ENCODE measurements around the gene CRYZ.
"Not testable (repeated sequence)": the region's sequence is repeated elsewhere in the genome, so short reads cannot be mapped to it uniquely, and the experiment has no call there.

Gene CRYZ

DNA sequence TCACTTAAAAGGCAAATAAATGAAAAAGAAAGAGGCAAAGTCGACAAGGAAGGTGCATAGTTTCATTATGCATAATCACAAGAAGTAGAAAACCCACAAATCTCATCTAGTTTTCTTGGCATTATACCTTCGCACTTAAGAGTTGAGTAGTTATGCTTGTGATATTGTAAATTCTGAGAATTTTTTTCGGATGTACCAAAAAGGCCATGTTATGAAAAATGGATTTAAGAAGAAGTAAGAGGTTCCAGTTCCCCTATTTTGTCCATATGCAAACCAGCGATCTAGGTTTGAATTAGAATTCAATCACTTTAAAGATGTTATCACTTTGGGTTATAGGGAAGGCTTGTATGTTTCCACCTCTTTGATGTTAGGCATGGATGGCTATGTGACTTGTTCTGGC lies 51.4 kb downstream of the CRYZ start:
- no peaks in the 10 kb centered on the region for H3K9me3 ChIP-seq (ENCODE audit: control insufficient read depth, low read length)
- 80 to 100% methylated on average over 1 of the region's 4 CpGs for WGBS, 2 experiments (ENCODE audit: insufficient coverage in 2 of 2)
- H3K27ac ChIP-seq (ENCODE audit: low read depth, low read length, severe bottlenecking), result no peak overlapping the region

DNA sequence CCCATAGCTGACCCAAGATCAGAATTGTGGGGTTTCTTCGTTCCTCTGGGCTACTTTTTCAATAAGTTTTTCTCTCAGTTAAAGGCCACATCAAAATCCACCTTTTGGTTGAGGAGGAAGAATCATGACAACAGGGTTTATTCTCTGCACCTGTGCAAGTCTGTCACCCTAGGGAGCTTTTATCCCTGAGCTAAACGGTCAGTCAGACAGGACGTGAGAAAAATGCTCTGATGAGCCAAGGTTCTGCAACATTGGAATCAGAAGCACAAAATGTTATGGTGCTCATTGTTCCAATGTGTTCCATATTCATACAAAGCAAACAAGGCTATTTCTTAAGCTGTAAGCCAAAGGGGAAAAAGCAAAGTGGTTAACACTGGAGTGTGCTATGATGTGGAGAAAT lies 51.8 kb downstream of the CRYZ start:
- WGBS, 2 experiments (ENCODE audit: insufficient coverage in 2 of 2), result 84 to 90% methylated on average over 2 to 3 of the region's 3 CpGs
- Histone ChIP-seq H3K36me3 (ENCODE audit: control insufficient read depth, insufficient read depth, low read length) (no peaks in the 10 kb centered on the region), H3K27ac (ENCODE audit: low read depth, low read length, severe bottlenecking) (no peak overlapping the region), H3K9me3 (ENCODE audit: control insufficient read depth, low read length) (no peaks in the 10 kb centered on the region), H3K4me3 (ENCODE audit: extremely low read depth, insufficient read depth, low read length, poor library complexity, severe bottlenecking) (no peak overlapping the region), H3K4me1 (ENCODE audit: control insufficient read depth, insufficient read depth, low read length, poor library complexity, severe bottlenecking) (no peaks in the 10 kb centered on the region)

More for the DNA sequence above, 51.4 kb downstream of the CRYZ start:
- Histone ChIP-seq H3K4me1 (ENCODE audit: control insufficient read depth, insufficient read depth, low read length, poor library complexity, severe bottlenecking) (no peaks in the 10 kb centered on the region), H3K36me3 (ENCODE audit: control insufficient read depth, insufficient read depth, low read length) (no peaks in the 10 kb centered on the region), H3K4me3 (ENCODE audit: extremely low read depth, insufficient read depth, low read length, poor library complexity, severe bottlenecking) (no peak overlapping the region)

DNA sequence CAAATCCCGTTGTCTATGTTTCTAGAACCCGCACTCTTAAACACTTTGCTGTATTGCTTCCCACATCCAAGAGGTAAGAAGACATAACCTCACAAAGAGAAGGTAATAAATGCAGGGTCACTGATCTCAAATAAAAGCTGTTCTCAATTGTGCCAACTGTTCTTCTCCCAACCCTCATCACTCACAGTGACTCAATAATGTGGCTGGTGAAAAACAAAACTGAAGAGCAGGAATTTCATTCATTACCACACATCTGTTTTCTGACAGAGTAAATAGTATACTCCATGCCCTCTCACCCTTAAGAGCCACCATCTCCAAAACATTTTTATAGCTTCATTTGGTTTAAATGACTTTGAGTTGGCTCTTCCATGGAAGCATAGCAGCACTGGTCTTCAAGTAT lies 53.0 kb downstream of the CRYZ start:
- Histone ChIP-seq H3K9me3 (ENCODE audit: control insufficient read depth, low read length) (no peaks in the 10 kb centered on the region), H3K4me3 (ENCODE audit: extremely low read depth, insufficient read depth, low read length, poor library complexity, severe bottlenecking) (no peak overlapping the region), H3K4me1 (ENCODE audit: control insufficient read depth, insufficient read depth, low read length, poor library complexity, severe bottlenecking) (no peaks in the 10 kb centered on the region), H3K36me3 (ENCODE audit: control insufficient read depth, insufficient read depth, low read length) (no peaks in the 10 kb centered on the region), H3K27ac (ENCODE audit: low read depth, low read length, severe bottlenecking) (no peak overlapping the region)
- 83% methylated on average over 2 of the region's 2 CpGs; no CpG with 5 or more reads in 1 of the 2 experiments for WGBS, 2 experiments (ENCODE audit: insufficient coverage in 2 of 2)

DNA sequence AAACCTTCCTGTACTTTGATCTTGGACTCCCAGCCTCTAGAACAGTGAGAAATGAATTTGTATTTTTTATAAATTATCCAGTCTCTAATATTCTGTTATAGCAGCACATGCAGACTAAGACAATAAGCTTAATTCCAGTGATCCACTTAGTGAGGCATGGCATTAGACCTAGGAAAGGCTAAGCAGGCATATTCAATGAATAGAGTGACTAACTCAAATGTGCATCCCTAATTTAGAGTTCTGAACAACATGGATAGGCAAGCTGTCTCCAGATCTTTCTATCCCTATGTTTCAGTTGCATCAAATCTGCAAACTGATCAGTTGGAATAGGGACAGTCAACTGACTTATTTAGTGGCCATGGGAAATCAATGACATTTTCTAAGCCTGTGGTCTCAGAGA lies 54.9 kb downstream of the CRYZ start:
- no peaks in the 10 kb centered on the region for H3K9me3 ChIP-seq (ENCODE audit: control insufficient read depth, low read length)

DNA sequence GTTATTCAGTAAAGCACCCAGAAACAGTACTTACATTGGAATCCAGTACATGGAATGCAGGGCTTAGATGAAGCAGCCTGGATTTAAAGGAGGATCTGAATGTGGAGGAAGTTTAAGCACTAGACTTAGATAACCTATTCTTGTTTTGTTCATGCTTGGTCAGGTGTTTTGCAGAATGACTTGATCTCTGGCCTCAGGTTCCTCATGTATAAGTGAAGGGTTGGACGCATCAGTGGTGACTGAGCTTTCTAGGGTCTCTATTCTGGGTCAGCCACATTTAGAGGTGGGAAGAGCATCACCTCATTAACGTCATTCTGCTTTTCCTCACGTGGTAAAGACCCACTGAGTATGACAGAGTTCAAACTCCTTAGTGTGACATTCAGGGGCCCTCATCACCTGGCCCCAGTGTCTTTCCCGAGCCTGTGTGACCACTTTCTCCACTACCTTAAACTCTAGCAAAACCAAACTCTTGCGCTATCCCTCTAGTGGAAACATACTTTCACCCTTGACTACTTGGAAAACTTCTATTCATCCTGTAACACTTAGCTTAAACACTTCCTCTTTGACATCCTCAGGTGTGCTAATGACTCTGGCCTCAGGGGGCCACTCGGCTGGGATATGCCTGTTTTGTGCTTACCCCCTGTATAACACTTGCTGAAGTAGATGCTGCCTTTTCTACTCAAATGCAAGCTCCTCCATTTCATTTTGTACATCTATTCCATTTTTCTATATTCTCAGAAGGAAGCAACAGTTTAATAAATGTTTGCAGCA lies 58.4 kb downstream of the CRYZ start:
- Histone ChIP-seq H3K36me3 (ENCODE audit: control insufficient read depth, insufficient read depth, low read length) (no peaks in the 10 kb centered on the region), H3K4me1 (ENCODE audit: control insufficient read depth, insufficient read depth, low read length, poor library complexity, severe bottlenecking) (no peaks in the 10 kb centered on the region), H3K27ac (ENCODE audit: low read depth, low read length, severe bottlenecking) (no peak overlapping the region), H3K9me3 (ENCODE audit: control insufficient read depth, low read length) (no peaks in the 10 kb centered on the region), H3K4me3 (ENCODE audit: extremely low read depth, insufficient read depth, low read length, poor library complexity, severe bottlenecking) (no peak overlapping the region)
- 51 to 52% methylated on average over 6 of the region's 6 CpGs for WGBS, 2 experiments (ENCODE audit: insufficient coverage in 2 of 2)

More for the DNA sequence above, 54.9 kb downstream of the CRYZ start:
- no peak overlapping the region for H3K27ac ChIP-seq (ENCODE audit: low read depth, low read length, severe bottlenecking)
- H3K4me3 ChIP-seq (ENCODE audit: extremely low read depth, insufficient read depth, low read length, poor library complexity, severe bottlenecking), result no peak overlapping the region
- no peaks in the 10 kb centered on the region for H3K36me3 ChIP-seq (ENCODE audit: control insufficient read depth, insufficient read depth, low read length)
- H3K4me1 ChIP-seq (ENCODE audit: control insufficient read depth, insufficient read depth, low read length, poor library complexity, severe bottlenecking), result no peaks in the 10 kb centered on the region

DNA sequence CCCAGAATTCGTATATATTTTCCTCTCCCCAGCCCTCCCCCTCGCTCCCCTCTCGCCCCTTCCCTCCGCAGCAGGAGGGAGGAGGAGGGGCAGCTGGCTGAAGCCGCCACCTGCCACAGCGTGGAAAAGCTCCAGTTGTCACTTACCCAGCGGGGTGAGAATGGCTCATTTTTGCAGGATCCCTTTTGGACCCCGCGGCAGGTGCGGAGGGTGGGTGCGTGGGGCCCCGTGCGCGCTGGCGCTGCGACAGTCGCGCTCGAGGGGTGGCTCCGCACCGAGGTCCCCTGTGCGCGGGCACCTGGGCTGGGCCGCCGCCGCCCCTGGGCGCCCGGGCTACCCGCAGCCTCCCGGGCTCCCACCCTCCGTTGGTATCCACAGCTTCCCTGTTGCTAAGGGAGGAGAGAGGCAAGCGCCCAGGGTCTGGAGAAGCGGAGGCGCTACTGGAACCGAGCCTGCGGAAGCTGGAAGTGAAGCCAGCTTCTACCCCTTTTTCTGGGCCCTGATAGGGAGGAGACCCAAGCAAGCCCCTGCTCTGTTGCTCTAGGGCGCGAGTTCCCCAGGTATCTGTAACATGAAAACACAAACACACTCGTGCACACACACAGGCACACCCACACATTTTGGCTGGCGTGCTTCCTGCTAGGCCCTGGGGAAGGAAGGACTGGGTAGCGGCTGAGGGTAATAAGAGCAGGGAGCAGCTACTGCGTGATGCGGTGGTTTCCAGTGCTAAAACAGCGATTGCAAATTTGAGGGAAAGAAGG lies 59.3 kb downstream of the CRYZ start, which contains the start of gene ERICH3:
TSS of gene ERICH3 (minus strand) at position 442 of the 761 bp plus-strand sequence. CDS start at position 169, 273 bp downstream.
- Histone ChIP-seq H3K27ac (ENCODE audit: low read depth, low read length, severe bottlenecking) (no peak within 1 kb of the TSS), H3K9me3 (ENCODE audit: control insufficient read depth, low read length) (no peaks in the 10 kb centered on the region), H3K4me1 (ENCODE audit: control insufficient read depth, insufficient read depth, low read length, poor library complexity, severe bottlenecking) (no peaks in the 10 kb centered on the region), H3K4me3 (ENCODE audit: extremely low read depth, insufficient read depth, low read length, poor library complexity, severe bottlenecking) (peak within 1 kb of the TSS; percentile 25), H3K36me3 (ENCODE audit: control insufficient read depth, insufficient read depth, low read length) (no peaks in the 10 kb centered on the region)
- WGBS, 2 experiments (ENCODE audit: insufficient coverage in 2 of 2), result 30 to 48% methylated on average over 16 to 23 of the region's 44 CpGs

DNA sequence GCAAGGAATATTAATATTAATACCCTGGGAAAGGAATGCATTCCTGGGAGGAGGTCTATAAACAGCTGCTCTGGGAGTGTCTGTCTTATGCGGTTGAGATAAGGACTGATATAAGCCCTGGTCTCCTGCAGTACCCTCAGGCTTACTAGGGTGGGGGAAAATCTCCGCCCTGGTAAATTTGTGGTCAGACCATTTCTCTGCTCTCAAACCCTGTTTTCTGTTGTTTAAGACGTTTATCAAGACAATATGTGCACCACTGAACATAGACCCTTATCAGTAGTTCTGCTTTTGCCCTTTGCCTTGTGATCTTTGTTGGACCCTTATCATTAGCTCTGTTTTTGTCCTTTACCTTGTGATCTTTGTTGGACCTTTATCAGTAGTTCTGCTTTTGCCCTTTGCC lies 62.0 kb downstream of the CRYZ start:
- not testable (repeated sequence) for H3K4me3 ChIP-seq (ENCODE audit: extremely low read depth, insufficient read depth, low read length, poor library complexity, severe bottlenecking); H3K9me3 ChIP-seq (ENCODE audit: control insufficient read depth, low read length); H3K4me1 ChIP-seq (ENCODE audit: control insufficient read depth, insufficient read depth, low read length, poor library complexity, severe bottlenecking); H3K27ac ChIP-seq (ENCODE audit: low read depth, low read length, severe bottlenecking); H3K36me3 ChIP-seq (ENCODE audit: control insufficient read depth, insufficient read depth, low read length)
- 78 to 93% methylated on average over 1 to 3 of the region's 3 CpGs for WGBS, 2 experiments (ENCODE audit: insufficient coverage in 2 of 2)
